Gastroesophageal sphincter (tissue), 4 donors: ENCODE measurements around the gene PI16. TPM values are rescaled to one million over a fixed set of nuclear protein-coding genes. Genes with fewer than 3 reads are reported as not detected.
A peak's percentile ranks its signal among the peaks of the same experiment; 100 is the strongest.

ENCODE experiments used
- ATAC-seq: fragments of 150-250 bp; one replicate; pipeline ENCODE4 v1.9.1; 2016; ENCODE audit warnings: mild to moderate bottlenecking, moderate library complexity
- H3K27ac ChIP-seq, 4 donors: fragments of 200-600 bp; sonication (generic) in 3 of 4; 1 replicate in 3 of 4; 2 replicates in 1 of 4; pipeline ENCODE4 v1.5.1; 2016 to 2019
- H3K27me3 ChIP-seq: fragments of 200-600 bp; sonication (generic); one replicate; pipeline ENCODE4 v1.5.1; 2019
- H3K36me3 ChIP-seq, 2 donors: fragments of 200-600 bp; sonication (generic); one replicate each; pipeline ENCODE4 v1.5.1; 2019; ENCODE audit warnings: control low read depth in 1 of 2
- H3K4me1 ChIP-seq, 3 donors: fragments of 200-600 bp; sonication (generic); 1 replicate in 2 of 3; 2 replicates in 1 of 3; pipeline ENCODE4 v1.5.1; 2016 to 2019; ENCODE audit warnings: control low read depth in 2 of 3
- H3K4me3 ChIP-seq, 2 donors: fragments of 200-600 bp; sonication (generic); one replicate each; pipeline ENCODE4 v1.5.1; 2019; ENCODE audit warnings: mild to moderate bottlenecking in 1 of 2, moderate library complexity in 1 of 2
- H3K9me3 ChIP-seq, 3 donors: fragments of 200-600 bp; sonication (generic); one replicate each; pipeline ENCODE4 v1.5.1; 2017 to 2019; ENCODE audit warnings: control low read depth in 2 of 3
- CTCF ChIP-seq, 4 experiments: fragments of 200-600 bp in 2 of 4; fragments of 450-650 bp in 2 of 4; sonication (generic) in 1 of 4; IDR thresholded peaks; one replicate each; pipeline ENCODE4 v1.5.1; 2017 to 2019; ENCODE audit warnings: antibody characterized with exemption in 4 of 4, mild to moderate bottlenecking in 2 of 4, moderate library complexity in 2 of 4
- EP300 ChIP-seq: sonication (generic); formaldehyde crosslinking; IDR thresholded peaks from one replicate; pipeline ENCODE4 v1.6.1; 2017; ENCODE audit warnings: antibody characterized with exemption, mild to moderate bottlenecking
- POLR2A ChIP-seq, 2 donors: fragments of 450-650 bp; IDR thresholded peaks; one replicate each; pipeline ENCODE4 v1.6.1; 2017; ENCODE audit warnings: antibody characterized with exemption in 2 of 2, mild to moderate bottlenecking in 2 of 2, moderate library complexity in 1 of 2
- POLR2AphosphoS5 ChIP-seq: sonication (generic); formaldehyde crosslinking; IDR thresholded peaks from one replicate; pipeline ENCODE4 v1.6.1; 2017; ENCODE audit warnings: antibody characterized with exemption
- WGBS, 2 donors: methylation state at CpG; one replicate each; pipeline ENCODE4 v1.1.5; 2018; ENCODE audit warnings: low coverage in 1 of 2; 5-methylcytosine and 5-hydroxymethylcytosine counted together
- total RNA-seq, 4 donors: library from RNA; depleted of rRNA; stranded (reverse); fragments of >200 nt; gene quantifications; one replicate each; pipeline ENCODE4 v1.1.0, GENCODE V29; 2016

Gene PI16
- total RNA-seq, 4 donors from 2014 or later: 21.6 to 53.5 (median 44.9) TPM

- WGBS, 2 donors: 64 to 80% methylated on average over 1 to 3 of the region's 9 CpGs
These were observed 1.3 kb downstream of the PI16 start for GRCh38 chr6:36955671-36956445.

GRCh38 chr6:36956446-36956820 lies 1.9 kb downstream of the PI16 start:
- H3K4me1 ChIP-seq: peaks cover 0 to 6% (median 0%) of the 10 kb centered on the region in 3 donors
- peak overlapping the region in 1 of 2 donors; percentile 36 for H3K4me3 ChIP-seq
- no peaks in the 10 kb centered on the region for H3K27me3 ChIP-seq
- ATAC-seq: no peak
- H3K36me3 ChIP-seq: no peaks in the 10 kb centered on the region
- no peaks in the 10 kb centered on the region for H3K9me3 ChIP-seq
- H3K27ac ChIP-seq: peak overlapping the region in 2 of 4 donors; percentile 49 to 62
- TF ChIP-seq CTCF (IDR thresholded peaks at IDR 0.05): no peak
- no peak for TF ChIP-seq EP300
- TF ChIP-seq POLR2A (IDR thresholded peaks at IDR 0.05): no peak
- no peak for TF ChIP-seq POLR2AphosphoS5

More at GRCh38 chr6:36955671-36956445, 1.3 kb downstream of the PI16 start:
- H3K4me1 ChIP-seq: peaks cover 0 to 6% (median 0%) of the 10 kb centered on the region in 3 donors
- H3K27me3 ChIP-seq: no peaks in the 10 kb centered on the region
- no peaks in the 10 kb centered on the region for H3K9me3 ChIP-seq
- peak overlapping the region in 1 of 2 donors; percentile 36 for H3K4me3 ChIP-seq
- TF ChIP-seq POLR2A (IDR thresholded peaks at IDR 0.05) (no peak), CTCF (IDR thresholded peaks at IDR 0.05) (no peak), EP300 (no peak)
- ATAC-seq: no peak
- no peaks in the 10 kb centered on the region for H3K36me3 ChIP-seq
- peak overlapping the region in 2 of 4 donors; percentile 49 to 62 for H3K27ac ChIP-seq

- 69% methylated on average over 3 of the region's 9 CpGs; no CpG with 5 or more reads in 1 of the 2 donors for WGBS, 2 donors
- H3K4me3 ChIP-seq: peak overlapping the region in 1 of 2 donors; percentile 10
- no peaks in the 10 kb centered on the region for H3K36me3 ChIP-seq
- ATAC-seq: peak; percentile 48
- H3K27ac ChIP-seq: no peak overlapping the region
- no peak for TF ChIP-seq CTCF (IDR thresholded peaks at IDR 0.05)
- TF ChIP-seq POLR2A (IDR thresholded peaks at IDR 0.05): no peak
- TF ChIP-seq EP300: no peak
- TF ChIP-seq POLR2AphosphoS5: no peak
- H3K9me3 ChIP-seq: no peaks in the 10 kb centered on the region
- H3K4me1 ChIP-seq: peaks cover 0 to 6% (median 0%) of the 10 kb centered on the region in 3 donors
- no peaks in the 10 kb centered on the region for H3K27me3 ChIP-seq
These were observed 3.3 kb downstream of the PI16 start for GRCh38 chr6:36957773-36958271.

- H3K36me3 ChIP-seq: no peaks in the 10 kb centered on the region
- peaks cover 0 to 16% (median 0%) of the 10 kb centered on the region in 3 donors for H3K4me1 ChIP-seq
- peak overlapping the region in 1 of 2 donors; percentile 10 for H3K4me3 ChIP-seq
- H3K27me3 ChIP-seq: no peaks in the 10 kb centered on the region
- no peak for TF ChIP-seq POLR2AphosphoS5
- TF ChIP-seq EP300: no peak
- no peak for TF ChIP-seq POLR2A (IDR thresholded peaks at IDR 0.05)
- no peak for TF ChIP-seq CTCF (IDR thresholded peaks at IDR 0.05)
- H3K9me3 ChIP-seq: no peaks in the 10 kb centered on the region
- 100% methylated on average over 1 to 3 of the region's 44 CpGs for WGBS, 2 donors
- no peak overlapping the region for H3K27ac ChIP-seq
- ATAC-seq: no peak
These were observed 4.4 kb downstream of the PI16 start for GRCh38 chr6:36958775-36959554.
